ENCODE results near the gene RHCG.

GRCh38 chr15:89443581-89443980, 52.8 kb downstream of the RHCG start:
- TF ChIP-seq CTCF (IDR thresholded peaks at IDR 0.05; ENCODE audit: low read depth, low read length, missing input control) (no peak), YY1 (IDR thresholded peaks at IDR 0.05) (no peak), GABPA (IDR thresholded peaks at IDR 0.05 in 1 of 2, conservative IDR thresholded peaks at IDR 0.05 in 1 of 2) (no peak), SP1 (IDR thresholded peaks at IDR 0.05) (no peak), RAD21 (IDR thresholded peaks at IDR 0.05) (no peak), REST (IDR thresholded peaks at IDR 0.05) (no peak), FOXA2 (IDR thresholded peaks at IDR 0.05) (no peak), TAF1 (conservative IDR thresholded peaks at IDR 0.05) (no peak), RXRA (IDR thresholded peaks at IDR 0.05) (no peak)
- TF ChIP-seq, protein P1, sequence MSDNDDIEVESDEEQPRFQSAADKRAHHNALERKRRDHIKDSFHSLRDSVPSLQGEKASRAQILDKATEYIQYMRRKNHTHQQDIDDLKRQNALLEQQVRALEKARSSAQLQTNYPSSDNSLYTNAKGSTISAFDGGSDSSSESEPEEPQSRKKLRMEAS (IDR thresholded peaks at IDR 0.05) = no peak
- TF ChIP-seq, protein P2, sequence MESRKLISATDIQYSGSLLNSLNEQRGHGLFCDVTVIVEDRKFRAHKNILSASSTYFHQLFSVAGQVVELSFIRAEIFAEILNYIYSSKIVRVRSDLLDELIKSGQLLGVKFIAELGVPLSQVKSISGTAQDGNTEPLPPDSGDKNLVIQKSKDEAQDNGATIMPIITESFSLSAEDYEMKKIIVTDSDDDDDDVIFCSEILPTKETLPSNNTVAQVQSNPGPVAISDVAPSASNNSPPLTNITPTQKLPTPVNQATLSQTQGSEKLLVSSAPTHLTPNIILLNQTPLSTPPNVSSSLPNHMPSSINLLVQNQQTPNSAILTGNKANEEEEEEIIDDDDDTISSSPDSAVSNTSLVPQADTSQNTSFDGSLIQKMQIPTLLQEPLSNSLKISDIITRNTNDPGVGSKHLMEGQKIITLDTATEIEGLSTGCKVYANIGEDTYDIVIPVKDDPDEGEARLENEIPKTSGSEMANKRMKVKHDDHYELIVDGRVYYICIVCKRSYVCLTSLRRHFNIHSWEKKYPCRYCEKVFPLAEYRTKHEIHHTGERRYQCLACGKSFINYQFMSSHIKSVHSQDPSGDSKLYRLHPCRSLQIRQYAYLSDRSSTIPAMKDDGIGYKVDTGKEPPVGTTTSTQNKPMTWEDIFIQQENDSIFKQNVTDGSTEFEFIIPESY (IDR thresholded peaks at IDR 0.05) = no peak
